Suprapubic skin (tissue), 3 donors: ENCODE measurements around the gene IL4I1.

Source experiments
- CTCF ChIP-seq, 2 donors: fragments of 200-600 bp in 1 of 2; fragments of 450-650 bp in 1 of 2; sonication (generic) in 1 of 2; IDR thresholded peaks; one replicate each; pipeline ENCODE4 v1.5.1; 2016 to 2019; ENCODE audit warnings: antibody characterized with exemption in 2 of 2, mild to moderate bottlenecking in 1 of 2, moderate library complexity in 1 of 2
- POLR2AphosphoS5 ChIP-seq, 3 donors: sonication (generic); formaldehyde crosslinking; IDR thresholded peaks; one replicate each; pipeline ENCODE4 v1.6.1; 2017; ENCODE audit warnings: antibody characterized with exemption in 3 of 3

- TF ChIP-seq CTCF (IDR thresholded peaks at IDR 0.05) (no peak), POLR2AphosphoS5 (IDR thresholded peaks at IDR 0.05) (no peak)
Measured at GRCh38 chr19:49853852-49854377, 42.8 kb downstream of the IL4I1 start.
